Measurements from ENCODE around the gene VSIR. TPM values are rescaled to one million over a fixed set of nuclear protein-coding genes. Genes with fewer than 3 reads are reported as not detected.

VSIR gene
- total and polyA plus RNA-seq, 9 of the 15 experiments (the other 6 are each of a cell fraction or from before 2014, with no cell fraction given) = 0.14 to 20.5 (median 9.3) TPM

DNA sequence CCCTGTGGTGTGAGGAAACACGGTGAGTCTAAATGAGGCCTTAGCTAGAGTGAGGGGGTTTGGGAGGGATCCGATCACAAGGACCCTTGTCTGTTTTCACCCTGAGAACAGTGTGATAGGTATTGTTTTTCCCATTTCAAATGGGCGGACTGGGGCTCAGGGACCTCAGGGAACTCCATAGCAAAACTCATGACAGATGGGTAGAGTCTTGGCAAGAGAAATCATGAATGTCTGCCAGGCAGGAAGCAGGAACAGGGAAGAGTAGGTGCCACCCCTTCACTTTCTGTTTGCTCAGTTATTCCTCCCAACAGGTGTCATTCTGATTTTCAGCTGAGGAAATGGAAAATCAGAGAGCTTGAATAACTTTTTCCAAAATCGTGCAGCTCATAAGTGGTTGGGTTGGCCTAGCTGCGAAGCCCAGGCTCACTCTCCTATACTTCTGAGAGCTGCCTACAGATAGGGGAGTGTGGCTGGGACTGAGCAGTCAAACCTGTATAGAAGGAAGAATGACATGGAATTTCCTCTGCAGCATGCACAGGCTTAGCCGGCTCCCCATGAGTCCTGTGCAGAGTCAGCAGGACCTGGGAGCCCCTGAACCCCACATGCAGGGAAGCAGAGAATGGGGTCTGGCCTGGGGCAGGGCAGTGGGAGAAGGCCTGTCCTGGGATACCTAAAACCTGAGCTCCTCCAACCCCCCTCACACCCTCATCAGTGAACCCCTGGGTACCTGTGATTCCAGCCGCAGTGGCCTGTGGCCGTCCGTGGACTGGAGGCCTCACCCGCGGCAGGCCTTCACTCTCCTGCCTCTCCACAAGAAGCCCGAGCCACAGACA is 36.1 kb downstream of the VSIR start:
- 69% methylated on average over 12 of the region's 12 CpGs for WGBS (ENCODE audit: insufficient coverage, low coverage, missing lambda C conversion rate)
- no TSS peak for BruUV-seq (replicated peaks)
- Histone ChIP-seq H3K9me1 (ENCODE audit: control insufficient read depth, insufficient read depth, low read length) (no peaks in the 10 kb centered on the region), H3K27ac (ENCODE audit: extremely low read depth, low read depth, low read length) (no peak overlapping the region), H3K79me2 (ENCODE audit: control insufficient read depth, insufficient read depth, low read length) (no peaks in the 10 kb centered on the region), H3K9me3 (replicated peaks; ENCODE audit: control insufficient read depth, insufficient read depth, low read depth, low read length) (no peaks in the 10 kb centered on the region), H3K4me1 (replicated peaks in 1 of 2; ENCODE audit: control insufficient read depth in 2 of 2, insufficient read depth in 2 of 2, low read length in 2 of 2) (peaks cover 0 to 28% of the 10 kb centered on the region in 2 experiments; a peak in 3 of 5 replicates), H2AFZ (ENCODE audit: low read depth, low read length) (peak overlapping the region; percentile 25; the same call in 1 of the 2 replicates), H4K20me1 (replicated peaks; ENCODE audit: control insufficient read depth, insufficient read depth, low read length) (no peaks in the 10 kb centered on the region), H3K4me2 (ENCODE audit: insufficient read depth, low read length) (no peak overlapping the region), H3K36me3 (ENCODE audit: control insufficient read depth, insufficient read depth, low read length) (no peaks in the 10 kb centered on the region), H3K9ac (ENCODE audit: insufficient read depth in 1 of 2, low read depth in 2 of 2, low read length in 2 of 2) (peak overlapping the region in 1 of 2 experiments; percentile 64; a peak in 2 of 4 replicates), H3K27me3 (ENCODE audit: control insufficient read depth in 2 of 2, insufficient read depth in 2 of 2, low read length in 2 of 2) (no peaks in the 10 kb centered on the region), H3K4me3 (no peak overlapping the region)
- ChIA-PET POLR2A (interaction anchor here (0.7 to 1.8 kb wide), 3 partner anchors 9 to 17 kb away, joined by 3 to 5 read pairs (median 4); no protein-coding TSS in a partner anchor), CTCF (ENCODE audit: low intra/inter-chr PET ratio) (no interaction called here)
- in situ Hi-C loops (cut with MboI) (no loop called here), intact Hi-C loops (cut with micrococcal nuclease) (no loop called here)
- DNase-seq (ENCODE audit: extremely low read depth in 1 of 4, low spot score in 3 of 4) = no peak
- ATAC-seq = no peak
- peak; percentile 57 for FAIRE-seq
- TF ChIP-seq SUPT5H (IDR thresholded peaks at IDR 0.05) = no peak
- no peak for TF ChIP-seq SRF (CRISPR knock-in tag; IDR thresholded peaks at IDR 0.05)
- TF ChIP-seq ZNF707 (CRISPR knock-in tag; conservative IDR thresholded peaks at IDR 0.05) = no peak
- no peak for TF ChIP-seq CEBPB (tag; IDR thresholded peaks at IDR 0.05)
- TF ChIP-seq ZNF592 (IDR thresholded peaks at IDR 0.05) = no peak
- no peak for TF ChIP-seq CBX3 (IDR thresholded peaks at IDR 0.05; ENCODE audit: borderline replicate concordance in 1 of 2, low read length in 2 of 2)
- no peak for TF ChIP-seq MAFK (IDR thresholded peaks at IDR 0.05; ENCODE audit: low read length)
- TF ChIP-seq, protein P1, sequence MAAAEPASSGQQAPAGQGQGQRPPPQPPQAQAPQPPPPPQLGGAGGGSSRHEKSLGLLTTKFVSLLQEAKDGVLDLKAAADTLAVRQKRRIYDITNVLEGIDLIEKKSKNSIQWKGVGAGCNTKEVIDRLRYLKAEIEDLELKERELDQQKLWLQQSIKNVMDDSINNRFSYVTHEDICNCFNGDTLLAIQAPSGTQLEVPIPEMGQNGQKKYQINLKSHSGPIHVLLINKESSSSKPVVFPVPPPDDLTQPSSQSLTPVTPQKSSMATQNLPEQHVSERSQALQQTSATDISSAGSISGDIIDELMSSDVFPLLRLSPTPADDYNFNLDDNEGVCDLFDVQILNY (CRISPR knock-in tag; IDR thresholded peaks at IDR 0.05) = no peak
- no peak for TF ChIP-seq NR4A1 (CRISPR knock-in tag; IDR thresholded peaks at IDR 0.05)
- no peak for TF ChIP-seq NR4A1 (tag; IDR thresholded peaks at IDR 0.05)
- TF ChIP-seq SAFB (IDR thresholded peaks at IDR 0.05; ENCODE audit: borderline replicate concordance, low read depth, low read length) = no peak
- TF ChIP-seq GATAD2A (IDR thresholded peaks at IDR 0.05) = no peak
